HG02973 (cell line): ENCODE results near the gene TLNRD1.

Experiments used
- ATAC-seq: cut with Tn5 transposase; IDR thresholded peaks from one replicate; pipeline ENCODE4 v1.9.1; 2021; ENCODE audit warnings: moderate library complexity; ENCODE audit not compliant: unreplicated experiment

TLNRD1 gene

GRCh38 chr15:81001152-81002008 lies 657 bp downstream of the TLNRD1 start:
- peak; percentile 32 for ATAC-seq

GRCh38 chr15:81002009-81002330 lies 1.2 kb downstream of the TLNRD1 start:
- ATAC-seq = no peak

GRCh38 chr15:81002331-81003096 lies 1.8 kb downstream of the TLNRD1 start:
- ATAC-seq = no peak

GRCh38 chr15:81003097-81003350 lies 2.3 kb downstream of the TLNRD1 start:
- no peak for ATAC-seq

GRCh38 chr15:81006124-81006523 lies 5.4 kb downstream of the TLNRD1 start:
- no peak for ATAC-seq

- no peak for ATAC-seq
These were observed 6.8 kb downstream of the TLNRD1 start for GRCh38 chr15:81007428-81008064.

- ATAC-seq = no peak
These were observed 7.6 kb downstream of the TLNRD1 start for GRCh38 chr15:81008312-81008711.

- no peak for ATAC-seq
These were observed 9.4 kb downstream of the TLNRD1 start for GRCh38 chr15:81010086-81010485.

- no peak for ATAC-seq
These were observed 10.9 kb downstream of the TLNRD1 start for GRCh38 chr15:81011593-81011992.

- no peak for ATAC-seq
These were observed 11.9 kb downstream of the TLNRD1 start for GRCh38 chr15:81012588-81012987.

- ATAC-seq = no peak
These were observed 12.7 kb downstream of the TLNRD1 start for GRCh38 chr15:81013396-81013929.

- ATAC-seq = no peak
These were observed 13.8 kb downstream of the TLNRD1 start for GRCh38 chr15:81014446-81015093.

GRCh38 chr15:81015621-81016488 lies 15.1 kb downstream of the TLNRD1 start:
- ATAC-seq = no peak

- no peak for ATAC-seq
These were observed 15.9 kb downstream of the TLNRD1 start for GRCh38 chr15:81016489-81017068.

GRCh38 chr15:81018197-81018596 lies 17.5 kb downstream of the TLNRD1 start:
- no peak for ATAC-seq

- no peak for ATAC-seq
These were observed 20.6 kb downstream of the TLNRD1 start for GRCh38 chr15:81021321-81021720.

GRCh38 chr15:81023483-81024264 lies 23.0 kb downstream of the TLNRD1 start:
- ATAC-seq = peak; percentile 92

- no peak for ATAC-seq
These were observed 23.6 kb downstream of the TLNRD1 start for GRCh38 chr15:81024265-81024872.

- no peak for ATAC-seq
These were observed 24.2 kb downstream of the TLNRD1 start for GRCh38 chr15:81024936-81025335.
